Neural cell (in vitro differentiated cells): ENCODE data around the gene HOXC9. TPM values are rescaled to one million over a fixed set of nuclear protein-coding genes. Genes with fewer than 3 reads are reported as not detected.

Experiments
- H2AFZ ChIP-seq: fragments of 200-600, 300-800 bp; sonication (generic), shearing (Covaris generic); 2 replicates; pipeline ENCODE4 v1.6.0; 2014; ENCODE audit warnings: low read depth, mild to moderate bottlenecking, antibody characterized with exemption, low read length, moderate library complexity
- H3F3A ChIP-seq: fragments of 200-600 bp; shearing (Covaris generic); 2 replicates; pipeline ENCODE4 v1.6.1; 2016; ENCODE audit warnings: mild to moderate bottlenecking, moderate library complexity, mixed read lengths, antibody characterized with exemption, low read length; ENCODE audit not compliant: insufficient read depth, poor library complexity, severe bottlenecking
- H3K27ac ChIP-seq: fragments of 200-600, 300-800 bp; sonication (generic), shearing (Covaris generic); 2 replicates; pipeline ENCODE4 v1.5.1; 2014; ENCODE audit warnings: mild to moderate bottlenecking, low read length, moderate library complexity
- H3K27me3 ChIP-seq: fragments of 300-800, 200-600 bp; sonication (generic), shearing (Covaris generic); 2 replicates; pipeline ENCODE4 v1.6.0; 2014; ENCODE audit warnings: mild to moderate bottlenecking, low read depth, low read length, moderate library complexity; ENCODE audit not compliant: insufficient read depth
- H3K36me3 ChIP-seq: fragments of 300-800, 200-600 bp; sonication (generic), shearing (Covaris generic); 2 replicates; pipeline ENCODE4 v1.5.1; 2014; ENCODE audit warnings: mild to moderate bottlenecking, antibody characterized with exemption, low read length, moderate library complexity; ENCODE audit not compliant: insufficient read depth
- H3K4me2 ChIP-seq: fragments of 300-800, 200-600 bp; sonication (generic), shearing (Covaris generic); 2 replicates; pipeline ENCODE4 v1.6.0; 2014; ENCODE audit warnings: mild to moderate bottlenecking, low read length
- H3K4me3 ChIP-seq: fragments of 300-800, 200-600 bp; sonication (generic), shearing (Covaris generic); 2 replicates; pipeline ENCODE4 v1.5.1; 2014; ENCODE audit warnings: mild to moderate bottlenecking, low read length, moderate library complexity
- H3K79me2 ChIP-seq: fragments of 200-600 bp; shearing (Covaris generic); replicated peaks from 2 replicates; pipeline ENCODE4 v1.6.0; 2014; ENCODE audit warnings: mild to moderate bottlenecking, low read length, moderate library complexity; ENCODE audit not compliant: insufficient read depth
- H3K9ac ChIP-seq: fragments of 300-800, 200-600 bp; sonication (generic), shearing (Covaris generic); 2 replicates; pipeline ENCODE4 v1.6.1; 2016; ENCODE audit warnings: mild to moderate bottlenecking, low read length, mixed read lengths
- H3K9me2 ChIP-seq: fragments of 200-600 bp; shearing (Covaris generic); 2 replicates; pipeline ENCODE4 v1.6.1; 2016; ENCODE audit warnings: mild to moderate bottlenecking, low read length, mixed read lengths; ENCODE audit not compliant: insufficient read depth
- H3K9me3 ChIP-seq: fragments of 200-600, 300-800 bp; sonication (generic), shearing (Covaris generic); 2 replicates; pipeline ENCODE4 v1.6.1; 2016; ENCODE audit warnings: mild to moderate bottlenecking, mixed run types, low read length, moderate library complexity, mixed read lengths
- H4K20me1 ChIP-seq: fragments of 200-600 bp; shearing (Covaris generic); 2 replicates; pipeline ENCODE4 v1.6.1; 2016; ENCODE audit warnings: mild to moderate bottlenecking, mixed run types; ENCODE audit not compliant: insufficient read depth
- EP300 ChIP-seq: fragments of 450-650 bp; conservative IDR thresholded peaks from 2 replicates; pipeline ENCODE4 v1.6.1; 2014; ENCODE audit warnings: antibody characterized with exemption, mild to moderate bottlenecking, moderate library complexity; ENCODE audit not compliant: poor library complexity, severe bottlenecking
- EZH2 ChIP-seq: fragments of 200-600, 300-800 bp; shearing (Covaris generic), sonication (generic); IDR thresholded peaks from 2 replicates; pipeline ENCODE4 v1.6.1; 2014; ENCODE audit warnings: antibody characterized with exemption, low read length, borderline replicate concordance, mild to moderate bottlenecking; ENCODE audit not compliant: insufficient read depth, poor library complexity, severe bottlenecking
- MXI1 ChIP-seq: fragments of 450-650 bp; conservative IDR thresholded peaks from 2 replicates; pipeline ENCODE4 v1.6.1; 2014; ENCODE audit warnings: antibody characterized with exemption, mild to moderate bottlenecking; ENCODE audit not compliant: poor library complexity, severe bottlenecking
- POLR2AphosphoS5 ChIP-seq: IDR thresholded peaks from 2 replicates; pipeline ENCODE4 v1.6.1; 2012
- RAD21 ChIP-seq: fragments of 450-650 bp; conservative IDR thresholded peaks from 2 replicates; pipeline ENCODE4 v1.6.1; 2014; ENCODE audit warnings: antibody characterized with exemption, mild to moderate bottlenecking, moderate library complexity
- SMC3 ChIP-seq: fragments of 450-650 bp; conservative IDR thresholded peaks from 2 replicates; pipeline ENCODE4 v1.6.1; 2014; ENCODE audit warnings: antibody characterized with exemption, mild to moderate bottlenecking, moderate library complexity; ENCODE audit not compliant: poor library complexity
- TAF1 ChIP-seq: IDR thresholded peaks from 2 replicates; pipeline ENCODE4 v1.6.1; 2012; ENCODE audit warnings: low read depth
- polyA plus RNA-seq: library from polyadenylated mRNA; depleted of rRNA; stranded (reverse); fragments of >200 nt; gene quantifications from 2 replicates; pipeline ENCODE4 v1.2.3, GENCODE V29; 2014
- TF ChIP-seq, protein P1 (sequence below): fragments of 450-650 bp; IDR thresholded peaks from 2 replicates; pipeline ENCODE4 v1.5.1; 2014; ENCODE audit warnings: antibody characterized with exemption, mild to moderate bottlenecking, moderate library complexity; ENCODE audit not compliant: poor library complexity, severe bottlenecking
- TF ChIP-seq, protein P2 (sequence below): IDR thresholded peaks from 2 replicates; pipeline ENCODE4 v1.6.1; 2012; ENCODE audit warnings: borderline replicate concordance

Gene HOXC9
- polyA plus RNA-seq, 1 donor from 2014 or later, result not detected

DNA sequence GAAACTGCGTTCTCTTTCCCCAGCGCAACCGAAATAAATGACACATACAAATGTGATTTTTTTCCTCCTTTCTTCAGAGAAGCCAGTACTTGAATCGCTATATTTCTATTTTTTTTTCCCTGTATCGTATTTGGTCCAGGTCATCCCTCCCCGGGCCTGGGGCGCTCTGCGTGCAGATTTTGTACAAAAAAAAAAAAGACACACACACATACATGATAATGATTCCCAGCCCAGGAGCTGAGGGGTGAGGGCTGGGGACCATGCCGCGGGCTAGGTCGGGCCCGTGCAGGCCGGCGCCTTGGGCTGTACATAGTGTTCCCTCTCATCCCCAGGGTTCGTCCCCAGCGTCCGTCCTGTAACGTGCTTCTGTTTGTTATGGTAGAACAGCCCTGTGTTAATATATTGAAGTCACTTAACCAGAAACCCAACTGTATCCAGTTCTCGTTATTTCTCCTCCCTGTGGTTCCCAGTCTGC is 3.0 kb downstream of the HOXC9 start:
- no peak overlapping the region for H3K4me3 ChIP-seq
- no peaks in the 10 kb centered on the region for H3K79me2 ChIP-seq
- H3K9me2 ChIP-seq, result no peaks in the 10 kb centered on the region
- peaks cover 100% of the 10 kb centered on the region for H3K27me3 ChIP-seq
- H3K9me3 ChIP-seq, result no peaks in the 10 kb centered on the region
- H3F3A ChIP-seq, result no peaks in the 10 kb centered on the region
- H3K9ac ChIP-seq, result no peak overlapping the region
- H3K27ac ChIP-seq, result no peak overlapping the region
- H3K4me2 ChIP-seq, result no peak overlapping the region
- TF ChIP-seq TAF1 (no peak), EZH2 (no peak), RAD21 (no peak), MXI1 (no peak), POLR2AphosphoS5 (no peak), SMC3 (no peak), EP300 (no peak)
- TF ChIP-seq, protein P1, sequence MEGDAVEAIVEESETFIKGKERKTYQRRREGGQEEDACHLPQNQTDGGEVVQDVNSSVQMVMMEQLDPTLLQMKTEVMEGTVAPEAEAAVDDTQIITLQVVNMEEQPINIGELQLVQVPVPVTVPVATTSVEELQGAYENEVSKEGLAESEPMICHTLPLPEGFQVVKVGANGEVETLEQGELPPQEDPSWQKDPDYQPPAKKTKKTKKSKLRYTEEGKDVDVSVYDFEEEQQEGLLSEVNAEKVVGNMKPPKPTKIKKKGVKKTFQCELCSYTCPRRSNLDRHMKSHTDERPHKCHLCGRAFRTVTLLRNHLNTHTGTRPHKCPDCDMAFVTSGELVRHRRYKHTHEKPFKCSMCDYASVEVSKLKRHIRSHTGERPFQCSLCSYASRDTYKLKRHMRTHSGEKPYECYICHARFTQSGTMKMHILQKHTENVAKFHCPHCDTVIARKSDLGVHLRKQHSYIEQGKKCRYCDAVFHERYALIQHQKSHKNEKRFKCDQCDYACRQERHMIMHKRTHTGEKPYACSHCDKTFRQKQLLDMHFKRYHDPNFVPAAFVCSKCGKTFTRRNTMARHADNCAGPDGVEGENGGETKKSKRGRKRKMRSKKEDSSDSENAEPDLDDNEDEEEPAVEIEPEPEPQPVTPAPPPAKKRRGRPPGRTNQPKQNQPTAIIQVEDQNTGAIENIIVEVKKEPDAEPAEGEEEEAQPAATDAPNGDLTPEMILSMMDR, result no peak
- TF ChIP-seq, protein P2, sequence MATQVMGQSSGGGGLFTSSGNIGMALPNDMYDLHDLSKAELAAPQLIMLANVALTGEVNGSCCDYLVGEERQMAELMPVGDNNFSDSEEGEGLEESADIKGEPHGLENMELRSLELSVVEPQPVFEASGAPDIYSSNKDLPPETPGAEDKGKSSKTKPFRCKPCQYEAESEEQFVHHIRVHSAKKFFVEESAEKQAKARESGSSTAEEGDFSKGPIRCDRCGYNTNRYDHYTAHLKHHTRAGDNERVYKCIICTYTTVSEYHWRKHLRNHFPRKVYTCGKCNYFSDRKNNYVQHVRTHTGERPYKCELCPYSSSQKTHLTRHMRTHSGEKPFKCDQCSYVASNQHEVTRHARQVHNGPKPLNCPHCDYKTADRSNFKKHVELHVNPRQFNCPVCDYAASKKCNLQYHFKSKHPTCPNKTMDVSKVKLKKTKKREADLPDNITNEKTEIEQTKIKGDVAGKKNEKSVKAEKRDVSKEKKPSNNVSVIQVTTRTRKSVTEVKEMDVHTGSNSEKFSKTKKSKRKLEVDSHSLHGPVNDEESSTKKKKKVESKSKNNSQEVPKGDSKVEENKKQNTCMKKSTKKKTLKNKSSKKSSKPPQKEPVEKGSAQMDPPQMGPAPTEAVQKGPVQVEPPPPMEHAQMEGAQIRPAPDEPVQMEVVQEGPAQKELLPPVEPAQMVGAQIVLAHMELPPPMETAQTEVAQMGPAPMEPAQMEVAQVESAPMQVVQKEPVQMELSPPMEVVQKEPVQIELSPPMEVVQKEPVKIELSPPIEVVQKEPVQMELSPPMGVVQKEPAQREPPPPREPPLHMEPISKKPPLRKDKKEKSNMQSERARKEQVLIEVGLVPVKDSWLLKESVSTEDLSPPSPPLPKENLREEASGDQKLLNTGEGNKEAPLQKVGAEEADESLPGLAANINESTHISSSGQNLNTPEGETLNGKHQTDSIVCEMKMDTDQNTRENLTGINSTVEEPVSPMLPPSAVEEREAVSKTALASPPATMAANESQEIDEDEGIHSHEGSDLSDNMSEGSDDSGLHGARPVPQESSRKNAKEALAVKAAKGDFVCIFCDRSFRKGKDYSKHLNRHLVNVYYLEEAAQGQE, result no peak
- no peaks in the 10 kb centered on the region for H3K36me3 ChIP-seq
- H4K20me1 ChIP-seq, result no peaks in the 10 kb centered on the region
- no peak overlapping the region for H2AFZ ChIP-seq

DNA sequence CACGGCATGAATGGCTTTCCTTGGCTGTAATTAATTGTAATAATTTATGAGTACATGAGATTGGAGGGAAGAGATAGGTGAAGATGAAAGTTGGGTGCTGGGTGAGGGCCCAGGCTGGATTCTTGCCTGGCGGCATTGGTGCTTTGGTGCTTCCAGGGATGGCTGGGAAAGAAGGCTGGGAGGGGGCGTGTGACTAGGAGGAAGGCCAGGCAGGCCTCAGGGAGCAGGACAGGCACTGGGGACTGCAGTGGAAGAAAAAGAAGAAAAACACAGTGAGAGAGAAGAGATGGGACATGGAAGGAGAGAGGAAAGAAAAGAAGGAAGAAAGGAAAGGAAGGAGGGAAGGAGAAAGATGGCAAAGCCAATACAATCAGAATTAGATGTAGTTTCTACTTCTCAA is 3.7 kb downstream of the HOXC9 start:
- no peaks in the 10 kb centered on the region for H3K36me3 ChIP-seq
- H4K20me1 ChIP-seq, result no peaks in the 10 kb centered on the region
- H3K9me3 ChIP-seq, result no peaks in the 10 kb centered on the region
- H3K4me2 ChIP-seq, result no peak overlapping the region
- no peak overlapping the region for H3K27ac ChIP-seq
- TF ChIP-seq, protein P1, result no peak
- TF ChIP-seq POLR2AphosphoS5 (no peak), EZH2 (no peak), RAD21 (no peak), MXI1 (no peak), TAF1 (no peak), SMC3 (no peak)
- TF ChIP-seq, protein P2, result no peak
- H3K79me2 ChIP-seq, result no peaks in the 10 kb centered on the region
- H3K9me2 ChIP-seq, result no peaks in the 10 kb centered on the region
- H3K9ac ChIP-seq, result no peak overlapping the region
- no peak overlapping the region for H2AFZ ChIP-seq
- H3K4me3 ChIP-seq, result no peak overlapping the region
- peaks cover 100% of the 10 kb centered on the region for H3K27me3 ChIP-seq
- H3F3A ChIP-seq, result no peaks in the 10 kb centered on the region
